C4-2B (cell line): ENCODE results near the gene ZNF536.

Experiments used
- ZFX ChIP-seq: fragments of 450-650 bp; IDR thresholded peaks from 2 replicates; pipeline ENCODE4 v1.6.1; 2017
- TF ChIP-seq, protein P1 (sequence below): fragments of 450-650 bp; conservative IDR thresholded peaks from 2 replicates; pipeline ENCODE4 v1.5.1; 2017; ENCODE audit warnings: mild to moderate bottlenecking

DNA sequence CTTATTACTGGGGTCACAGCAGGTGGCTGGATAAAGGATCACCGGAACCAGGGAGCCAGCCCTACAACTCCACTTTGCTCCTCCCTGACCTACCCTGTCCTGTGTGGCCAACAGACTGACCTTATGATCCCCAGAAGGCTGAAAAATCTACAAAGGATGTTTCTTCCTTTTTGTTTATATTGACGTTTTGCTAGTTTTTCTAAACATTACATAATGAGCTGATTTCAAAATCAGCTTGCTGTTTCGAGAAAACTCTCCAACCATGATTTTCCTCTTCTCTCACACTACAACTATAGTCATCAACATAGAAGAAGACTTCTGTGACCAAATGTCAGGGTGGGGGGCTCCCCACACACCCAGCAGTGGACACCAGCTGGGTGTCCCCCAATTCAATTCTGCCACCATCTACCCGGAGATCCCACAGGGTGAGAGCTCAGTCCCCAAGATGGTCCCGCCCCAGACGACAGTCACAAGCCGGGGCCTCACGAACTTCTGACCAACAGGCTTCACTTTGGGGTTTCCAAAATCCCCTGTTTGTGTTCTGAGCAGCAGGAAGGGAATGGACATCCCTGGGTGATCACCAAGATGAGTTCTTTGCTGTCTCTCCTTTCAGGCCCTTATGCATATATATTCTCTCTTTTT is 35.0 kb downstream of the ZNF536 start:
- TF ChIP-seq, protein P1, sequence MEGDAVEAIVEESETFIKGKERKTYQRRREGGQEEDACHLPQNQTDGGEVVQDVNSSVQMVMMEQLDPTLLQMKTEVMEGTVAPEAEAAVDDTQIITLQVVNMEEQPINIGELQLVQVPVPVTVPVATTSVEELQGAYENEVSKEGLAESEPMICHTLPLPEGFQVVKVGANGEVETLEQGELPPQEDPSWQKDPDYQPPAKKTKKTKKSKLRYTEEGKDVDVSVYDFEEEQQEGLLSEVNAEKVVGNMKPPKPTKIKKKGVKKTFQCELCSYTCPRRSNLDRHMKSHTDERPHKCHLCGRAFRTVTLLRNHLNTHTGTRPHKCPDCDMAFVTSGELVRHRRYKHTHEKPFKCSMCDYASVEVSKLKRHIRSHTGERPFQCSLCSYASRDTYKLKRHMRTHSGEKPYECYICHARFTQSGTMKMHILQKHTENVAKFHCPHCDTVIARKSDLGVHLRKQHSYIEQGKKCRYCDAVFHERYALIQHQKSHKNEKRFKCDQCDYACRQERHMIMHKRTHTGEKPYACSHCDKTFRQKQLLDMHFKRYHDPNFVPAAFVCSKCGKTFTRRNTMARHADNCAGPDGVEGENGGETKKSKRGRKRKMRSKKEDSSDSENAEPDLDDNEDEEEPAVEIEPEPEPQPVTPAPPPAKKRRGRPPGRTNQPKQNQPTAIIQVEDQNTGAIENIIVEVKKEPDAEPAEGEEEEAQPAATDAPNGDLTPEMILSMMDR = no peak
- no peak for TF ChIP-seq ZFX
